IPS-20b (cell line): ENCODE data around the gene TFCP2.
A peak's percentile ranks its signal among the peaks of the same experiment; 100 is the strongest.
"Not testable (repeated sequence)": the region's sequence is repeated elsewhere in the genome, so short reads cannot be mapped to it uniquely, and the experiment has no call there.

Experiments
- H3K27ac ChIP-seq: one replicate; pipeline ENCODE4 v1.5.1; 2013; ENCODE audit warnings: low read length
- H3K27me3 ChIP-seq: 2 replicates; pipeline ENCODE4 v1.6.1; 2013; ENCODE audit warnings: mild to moderate bottlenecking, low read length, inconsistent platforms; ENCODE audit not compliant: insufficient read depth
- H3K36me3 ChIP-seq: 2 replicates; pipeline ENCODE4 v1.6.1; 2013; ENCODE audit warnings: low read depth, mild to moderate bottlenecking, inconsistent platforms, low read length, moderate library complexity; ENCODE audit not compliant: insufficient read depth
- H3K4me1 ChIP-seq: 2 replicates; pipeline ENCODE4 v1.6.1; 2013; ENCODE audit warnings: mild to moderate bottlenecking, control low read depth, inconsistent platforms, low read length, moderate library complexity; ENCODE audit not compliant: insufficient read depth
- H3K4me3 ChIP-seq: 2 replicates; pipeline ENCODE4 v1.5.1; 2013; ENCODE audit warnings: mild to moderate bottlenecking, low read length, inconsistent platforms
- H3K9ac ChIP-seq: 2 replicates; pipeline ENCODE4 v1.6.1; 2013; ENCODE audit warnings: low read depth, mild to moderate bottlenecking, inconsistent platforms, low read length, moderate library complexity
- H3K9me3 ChIP-seq: 2 replicates; pipeline ENCODE4 v1.6.1; 2013; ENCODE audit warnings: mild to moderate bottlenecking, low read depth, low read length, inconsistent platforms; ENCODE audit not compliant: insufficient read depth

TFCP2 gene

GRCh38 chr12:51087818-51088217 is 85.1 kb downstream of the TFCP2 start:
- H3K4me3 ChIP-seq, result no peak overlapping the region
- no peak overlapping the region for H3K27ac ChIP-seq
- peaks cover 2% of the 10 kb centered on the region; the same call in 1 of the 2 replicates for H3K4me1 ChIP-seq
- no peak overlapping the region for H3K9ac ChIP-seq
- H3K27me3 ChIP-seq, result no peaks in the 10 kb centered on the region
- no peaks in the 10 kb centered on the region for H3K9me3 ChIP-seq
- 0 out of 2 replicates have a peak, but pooled peaks cover 5% of the 10 kb centered on the region for H3K36me3 ChIP-seq

DNA sequence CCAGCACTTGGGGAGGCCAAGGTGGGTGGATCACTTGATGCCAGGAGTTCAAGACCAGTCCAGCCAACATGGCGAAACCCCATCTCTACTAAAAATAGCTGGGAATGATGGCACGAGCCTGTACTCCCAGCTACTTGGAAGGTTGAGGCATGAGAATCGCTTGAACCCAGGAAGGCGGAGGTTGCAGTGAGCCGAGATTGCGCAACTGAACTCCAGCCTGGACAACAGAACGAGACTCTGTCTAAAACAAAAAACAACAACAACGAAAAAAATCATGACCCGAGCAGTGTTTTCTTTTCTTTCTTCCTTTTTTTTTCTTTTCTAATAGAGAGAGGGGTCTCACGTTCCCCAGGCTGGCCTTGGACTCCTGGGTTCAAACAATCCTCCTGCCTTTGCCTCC is 86.0 kb downstream of the TFCP2 start:
- Histone ChIP-seq H3K27me3 (no peaks in the 10 kb centered on the region), H3K27ac (no peak overlapping the region), H3K4me3 (no peak overlapping the region), H3K9ac (no peak overlapping the region), H3K9me3 (no peaks in the 10 kb centered on the region), H3K36me3 (0 out of 2 replicates have a peak, but pooled peaks cover 4% of the 10 kb centered on the region), H3K4me1 (peaks cover 6% of the 10 kb centered on the region)

- Histone ChIP-seq H3K9me3 (no peaks in the 10 kb centered on the region), H3K27me3 (no peaks in the 10 kb centered on the region), H3K27ac (no peak overlapping the region), H3K4me3 (no peak overlapping the region), H3K9ac (no peak overlapping the region), H3K36me3 (no peaks in the 10 kb centered on the region), H3K4me1 (peaks cover 13% of the 10 kb centered on the region)
Measured at GRCh38 chr12:51085757-51086156, 87.2 kb downstream of the TFCP2 start.

DNA sequence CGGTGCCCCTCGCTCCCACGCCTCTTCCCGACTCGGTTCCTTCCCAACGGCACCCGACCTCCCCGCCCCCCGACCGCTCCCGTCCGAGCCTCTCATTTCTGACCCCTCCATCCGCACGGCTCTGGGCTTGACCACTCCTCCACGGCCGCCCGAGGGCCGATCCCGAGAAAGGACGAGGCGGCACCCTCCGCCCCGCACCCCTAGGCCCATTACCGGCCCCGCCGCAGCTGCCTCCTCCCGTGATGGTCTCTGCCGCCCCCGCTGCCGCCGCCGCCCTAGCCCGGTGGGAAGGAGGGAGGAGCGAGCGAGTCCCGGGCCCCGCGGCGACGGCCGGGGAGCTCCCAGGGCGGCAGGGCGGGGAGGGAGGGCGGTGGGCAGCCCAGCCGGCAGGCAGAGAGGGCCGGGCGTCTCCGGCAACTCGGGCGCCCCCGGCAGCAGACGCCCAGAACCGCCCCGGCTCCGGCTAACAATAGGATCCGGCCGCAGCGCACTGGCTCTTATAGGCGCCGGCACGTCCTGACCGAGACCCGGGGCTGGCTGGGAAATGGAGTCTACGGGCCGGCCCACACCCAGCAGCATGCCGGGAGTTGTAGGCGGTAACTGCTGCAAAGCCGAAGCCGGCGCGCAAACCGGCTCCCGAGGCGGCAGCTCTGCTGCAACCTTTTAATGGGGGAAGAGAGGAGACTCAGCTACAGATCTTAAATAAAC is 89.7 kb downstream of the TFCP2 start, which contains the start of gene CSRNP2:
CSRNP2 (minus strand) TSS at position 471 of the 708 bp plus-strand sequence. CDS start 7,035 bp downstream, outside the sequence.
- peak within 1 kb of the TSS; percentile 83 for H3K4me3 ChIP-seq
- H3K27me3 ChIP-seq, result no peaks in the 10 kb centered on the region
- peak within 1 kb of the TSS; percentile 43 for H3K27ac ChIP-seq
- no peaks in the 10 kb centered on the region for H3K36me3 ChIP-seq
- peaks cover 13% of the 10 kb centered on the region for H3K4me1 ChIP-seq
- no peaks in the 10 kb centered on the region for H3K9me3 ChIP-seq
- H3K9ac ChIP-seq, result peak within 1 kb of the TSS; percentile 85; the same call in 1 of the 2 replicates

DNA sequence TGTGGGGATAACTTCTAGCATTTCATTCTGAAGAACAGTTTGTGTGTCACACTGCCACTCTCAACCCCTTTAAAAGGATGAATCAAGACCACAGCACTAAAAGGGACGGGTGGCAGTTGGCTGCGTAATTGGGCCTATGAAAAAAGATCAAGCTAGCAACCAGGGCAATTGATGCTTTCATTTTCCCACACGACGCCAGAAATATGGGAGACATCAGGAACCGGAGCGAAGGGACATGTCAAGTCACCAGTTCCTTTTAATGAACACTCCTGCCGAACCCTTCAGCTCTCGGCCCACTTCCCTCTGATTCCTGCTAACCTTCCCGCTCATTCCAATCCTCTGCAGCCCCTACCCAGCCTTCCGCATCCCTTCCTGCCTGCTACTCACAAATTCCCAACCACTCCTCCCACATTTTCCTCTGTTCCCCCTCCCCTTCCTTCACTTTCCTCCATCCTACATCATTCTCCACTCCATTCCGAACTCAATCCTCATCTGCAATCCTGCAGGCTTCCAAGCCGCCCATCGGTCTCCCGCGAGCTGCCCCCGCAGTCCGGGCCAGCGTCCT is 90.3 kb downstream of the TFCP2 start:
- H3K4me3 ChIP-seq, result peak overlapping the region; percentile 83
- peaks cover 13% of the 10 kb centered on the region for H3K4me1 ChIP-seq
- peak overlapping the region; percentile 43 for H3K27ac ChIP-seq
- no peaks in the 10 kb centered on the region for H3K36me3 ChIP-seq
- peak overlapping the region; percentile 85; the same call in 1 of the 2 replicates for H3K9ac ChIP-seq
- no peaks in the 10 kb centered on the region for H3K27me3 ChIP-seq
- no peaks in the 10 kb centered on the region for H3K9me3 ChIP-seq

- Histone ChIP-seq H3K9ac (no peak overlapping the region; the same call in 1 of the 2 replicates), H3K27ac (no peak overlapping the region), H3K27me3 (no peaks in the 10 kb centered on the region), H3K4me1 (peaks cover 13% of the 10 kb centered on the region), H3K36me3 (0 out of 2 replicates have a peak, but pooled peaks cover under 1% of the 10 kb centered on the region), H3K9me3 (no peaks in the 10 kb centered on the region), H3K4me3 (peak overlapping the region; percentile 83; the same call in 1 of the 2 replicates)
Measured at GRCh38 chr12:51081421-51081820, 91.5 kb downstream of the TFCP2 start.

DNA sequence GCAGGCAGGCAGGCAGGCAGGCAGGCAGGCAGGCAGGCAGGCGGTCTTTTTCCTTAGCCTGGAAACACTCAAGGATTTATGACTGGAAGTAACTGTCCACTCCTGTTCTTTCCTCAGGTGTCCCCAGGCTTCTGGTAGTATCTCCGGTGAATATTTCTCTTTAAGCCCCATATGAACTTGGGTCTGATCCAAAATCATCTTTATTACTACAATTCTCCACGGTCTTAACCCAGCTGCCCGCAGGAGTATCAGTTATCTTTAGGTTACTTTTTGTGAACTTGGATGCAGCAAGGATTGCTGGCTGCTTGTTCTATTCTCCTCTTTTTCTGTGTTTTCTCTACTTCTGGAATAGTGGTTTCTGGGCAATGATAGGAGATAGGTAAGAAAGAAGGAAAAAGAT is 92.8 kb downstream of the TFCP2 start:
- H3K27ac ChIP-seq, result no peak overlapping the region
- H3K9ac ChIP-seq, result no peak overlapping the region
- H3K4me1 ChIP-seq, result peaks cover 11% of the 10 kb centered on the region; the same call in 1 of the 2 replicates
- H3K36me3 ChIP-seq, result peaks cover 6% of the 10 kb centered on the region; the same call in 1 of the 2 replicates
- H3K4me3 ChIP-seq, result no peak overlapping the region
- H3K27me3 ChIP-seq, result no peaks in the 10 kb centered on the region
- no peaks in the 10 kb centered on the region for H3K9me3 ChIP-seq

- not testable (repeated sequence) for H3K4me3 ChIP-seq, H3K9me3 ChIP-seq
- H3K4me1 ChIP-seq, result peaks cover 11% of the 10 kb centered on the region; the same call in 1 of the 2 replicates
Measured at GRCh38 chr12:51078866-51079265, 94.1 kb downstream of the TFCP2 start.

DNA sequence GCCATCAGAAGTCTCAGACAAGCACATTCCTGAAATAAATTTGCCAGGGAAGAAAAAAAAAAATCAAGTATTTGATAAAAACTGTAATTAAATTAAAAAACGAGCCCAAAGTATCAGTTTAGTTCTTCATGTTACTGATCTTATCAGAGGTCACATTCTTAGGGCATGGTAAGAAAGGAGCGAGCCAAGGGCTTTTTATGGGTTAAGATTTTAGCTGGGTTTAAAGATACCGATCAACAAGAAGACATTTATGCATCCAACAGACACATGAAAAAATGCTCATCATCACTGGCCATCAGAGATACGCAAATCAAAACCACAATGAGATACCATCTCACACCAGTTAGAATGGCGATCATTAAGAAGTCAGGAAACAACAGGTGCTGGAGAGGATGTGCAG is 94.6 kb downstream of the TFCP2 start:
- H3K36me3 ChIP-seq, result peaks cover 11% of the 10 kb centered on the region
- peaks cover 11% of the 10 kb centered on the region; the same call in 1 of the 2 replicates for H3K4me1 ChIP-seq
- H3K9ac ChIP-seq, H3K27ac ChIP-seq, H3K27me3 ChIP-seq, H3K9me3 ChIP-seq, H3K4me3 ChIP-seq: not testable (repeated sequence)

More at GRCh38 chr12:51078866-51079265, 94.1 kb downstream of the TFCP2 start:
- not testable (repeated sequence) for H3K27me3 ChIP-seq, H3K27ac ChIP-seq, H3K9ac ChIP-seq, H3K36me3 ChIP-seq

GRCh38 chr12:51077930-51078329 is 95.0 kb downstream of the TFCP2 start:
- Histone ChIP-seq H3K9ac (no peak overlapping the region), H3K27me3 (no peaks in the 10 kb centered on the region), H3K4me1 (peaks cover 11% of the 10 kb centered on the region; the same call in 1 of the 2 replicates), H3K4me3 (no peak overlapping the region), H3K36me3 (peaks cover 15% of the 10 kb centered on the region), H3K27ac (no peak overlapping the region), H3K9me3 (no peaks in the 10 kb centered on the region)

GRCh38 chr12:51076236-51076930 is 96.6 kb downstream of the TFCP2 start:
- Histone ChIP-seq H3K27ac (no peak overlapping the region), H3K36me3 (peaks cover 29% of the 10 kb centered on the region), H3K9me3 (no peaks in the 10 kb centered on the region), H3K9ac (no peak overlapping the region), H3K4me1 (peaks cover 2% of the 10 kb centered on the region; the same call in 1 of the 2 replicates), H3K4me3 (no peak overlapping the region), H3K27me3 (no peaks in the 10 kb centered on the region)
